ENCODE results near the gene EGFL7. TPM values are rescaled to one million over a fixed set of nuclear protein-coding genes. Genes with fewer than 3 reads are reported as not detected.

The EGFL7 gene
- total RNA-seq, 1 experiment from 2014 or later: 127 TPM

DNA sequence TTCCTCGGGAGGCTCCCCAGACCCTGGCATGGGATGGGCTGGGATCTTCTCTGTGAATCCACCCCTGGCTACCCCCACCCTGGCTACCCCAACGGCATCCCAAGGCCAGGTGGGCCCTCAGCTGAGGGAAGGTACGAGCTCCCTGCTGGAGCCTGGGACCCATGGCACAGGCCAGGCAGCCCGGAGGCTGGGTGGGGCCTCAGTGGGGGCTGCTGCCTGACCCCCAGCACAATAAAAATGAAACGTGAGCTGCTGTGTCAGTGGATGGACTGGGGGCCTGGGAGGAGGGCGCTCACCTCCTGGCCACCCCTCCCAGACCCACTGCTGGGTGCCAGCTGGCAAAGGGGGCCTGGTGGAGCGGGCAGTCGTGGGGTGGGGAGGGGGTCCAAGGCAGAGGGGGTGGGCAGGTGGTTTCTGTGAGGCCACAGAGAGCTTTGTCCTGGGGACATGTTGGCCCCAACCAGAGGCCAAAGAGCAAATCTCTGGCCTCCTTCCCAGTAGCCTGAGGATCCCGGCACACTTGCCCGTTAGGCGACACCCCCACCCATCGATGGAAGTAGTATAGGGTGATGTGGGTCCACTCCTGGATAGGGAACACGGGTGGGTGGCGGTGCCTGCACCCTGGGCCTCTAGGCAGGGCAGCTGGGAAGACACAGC is 9.8 kb downstream of the EGFL7 start:
- DNase-seq (ENCODE audit: low spot score): no peak

DNA sequence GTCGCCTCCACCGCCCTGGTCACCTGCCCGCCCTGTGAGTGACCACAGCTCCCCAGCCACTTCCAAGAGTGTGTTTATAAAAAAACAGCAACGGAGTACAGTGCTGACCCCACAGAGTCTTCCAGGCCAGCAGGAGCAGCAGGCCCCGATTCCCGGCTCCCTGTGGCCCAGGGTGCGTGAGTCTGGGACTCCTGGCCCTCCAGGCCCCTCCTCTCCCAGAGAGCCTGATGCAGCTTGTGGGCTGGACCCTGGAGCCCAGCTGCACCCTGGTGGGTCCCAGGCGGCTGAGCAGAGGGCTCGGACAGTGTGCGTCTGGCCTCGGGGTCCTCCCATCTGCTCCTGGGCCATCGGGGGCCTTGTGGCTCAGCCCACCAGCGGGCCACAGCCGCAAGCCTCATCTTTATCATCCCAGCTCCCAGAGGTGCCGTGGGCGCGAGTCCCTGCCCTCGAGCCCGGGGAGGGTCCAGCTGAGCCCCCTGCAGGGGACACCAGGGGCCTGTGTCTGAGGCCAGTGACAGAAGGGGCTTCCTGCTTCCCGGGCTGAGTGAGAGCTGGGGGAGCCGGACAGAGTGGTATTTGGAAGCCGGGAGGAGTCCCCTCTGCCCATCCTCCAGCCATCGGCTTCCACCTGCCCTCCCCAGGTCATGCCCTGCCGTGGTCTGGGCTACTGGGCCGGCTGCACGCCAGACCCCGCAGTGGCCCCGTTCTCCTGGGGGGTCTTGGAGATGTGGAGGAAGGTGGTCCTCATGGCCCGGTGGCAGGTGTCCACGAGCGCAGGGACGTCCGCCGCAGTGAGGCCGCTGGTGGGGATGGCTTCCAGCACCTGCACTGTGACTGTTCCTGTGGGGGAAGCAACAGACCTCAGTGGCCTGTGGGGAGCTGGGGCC is 10.6 kb downstream of the EGFL7 start:
- DNase-seq (ENCODE audit: low spot score): no peak

DNA sequence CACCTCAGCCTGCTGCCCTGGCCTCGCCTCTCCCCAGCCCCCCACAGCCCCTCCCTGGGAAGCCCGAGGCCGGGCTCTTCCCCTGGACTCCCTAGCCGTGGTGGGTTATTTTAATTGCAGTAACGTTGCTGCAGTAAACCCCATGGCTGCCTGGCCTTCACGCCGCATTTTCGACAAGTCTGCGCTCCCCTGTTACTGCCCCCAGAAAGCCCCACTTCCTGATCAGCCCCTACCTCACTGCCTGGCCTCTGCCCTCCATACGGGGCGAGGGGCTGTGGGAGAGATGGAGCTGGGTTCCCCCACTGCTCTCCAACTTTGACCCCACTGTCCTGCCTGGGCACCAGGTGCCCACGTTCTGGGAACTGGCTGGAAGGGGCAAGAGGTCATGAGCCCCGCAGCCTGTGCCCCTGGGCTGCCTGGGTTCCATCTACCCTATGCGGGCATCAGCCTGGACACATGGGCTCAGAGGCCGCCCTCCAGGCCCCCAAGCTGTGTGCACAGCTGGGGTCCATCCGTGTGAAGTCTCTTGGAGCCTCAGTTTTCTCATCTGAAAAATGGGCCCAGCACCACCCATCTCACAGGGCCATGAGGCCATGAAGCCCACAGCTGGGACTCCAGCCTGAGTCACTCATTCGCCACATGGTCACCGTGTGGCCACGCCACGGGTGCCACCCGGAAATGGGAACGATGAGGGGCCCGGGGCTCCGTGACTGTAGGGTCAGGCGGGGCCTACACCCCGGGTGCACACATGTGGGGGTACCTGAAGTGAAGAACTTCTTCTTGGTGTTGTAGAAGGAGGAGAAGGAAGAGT is 11.5 kb downstream of the EGFL7 start:
- DNase-seq (ENCODE audit: low spot score): no peak

GRCh38 chr9:136674786-136675349 is 12.2 kb downstream of the EGFL7 start:
- no peak for DNase-seq (ENCODE audit: low spot score)

DNA sequence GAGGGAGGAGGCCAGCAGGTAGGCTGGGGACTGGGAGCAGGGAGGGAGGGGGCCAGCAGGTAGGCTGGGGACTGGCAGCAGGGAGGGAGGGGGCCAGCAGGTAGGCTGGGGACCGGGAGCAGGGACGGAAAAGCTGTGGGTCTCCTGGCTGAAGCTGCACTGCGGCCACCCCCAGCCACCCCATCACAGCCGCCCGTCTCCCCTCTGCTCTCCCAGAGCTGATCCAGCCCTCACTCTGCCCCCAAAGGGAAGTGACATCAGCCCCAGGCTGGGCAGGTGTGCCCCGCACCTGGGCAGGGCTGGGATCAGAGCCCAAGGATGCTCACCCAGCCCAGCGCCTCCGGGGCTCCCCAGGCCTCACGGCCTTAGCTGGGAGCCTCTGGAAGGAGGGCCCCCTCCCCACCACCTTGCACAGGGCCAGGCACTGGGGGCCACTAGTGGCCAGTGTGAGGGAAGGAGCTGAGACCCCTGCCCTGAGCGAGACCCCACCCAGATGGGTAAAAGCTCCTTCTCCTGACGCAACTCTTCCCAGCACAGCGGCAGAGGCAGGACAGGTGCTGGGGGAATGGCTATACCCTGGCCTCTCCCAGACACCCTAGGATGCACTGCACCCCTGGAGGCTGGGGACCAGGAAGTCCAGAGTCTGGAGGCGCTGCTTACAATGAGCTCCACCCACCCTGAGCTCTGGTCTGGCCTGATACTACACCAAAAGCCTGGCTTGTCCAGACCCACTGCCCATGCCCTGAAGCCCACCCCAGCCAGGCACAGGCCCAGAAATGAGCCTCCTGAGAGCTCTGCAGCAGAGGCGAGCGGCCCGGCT is 13.0 kb downstream of the EGFL7 start:
- no peak for DNase-seq (ENCODE audit: low spot score)

GRCh38 chr9:136676297-136676794 is 13.6 kb downstream of the EGFL7 start:
- DNase-seq (ENCODE audit: low spot score): no peak

- no peak for DNase-seq (ENCODE audit: low spot score)
These were observed 14.4 kb downstream of the EGFL7 start for GRCh38 chr9:136676920-136677686.

GRCh38 chr9:136678034-136678433 is 15.3 kb downstream of the EGFL7 start:
- no peak for DNase-seq (ENCODE audit: low spot score)

DNA sequence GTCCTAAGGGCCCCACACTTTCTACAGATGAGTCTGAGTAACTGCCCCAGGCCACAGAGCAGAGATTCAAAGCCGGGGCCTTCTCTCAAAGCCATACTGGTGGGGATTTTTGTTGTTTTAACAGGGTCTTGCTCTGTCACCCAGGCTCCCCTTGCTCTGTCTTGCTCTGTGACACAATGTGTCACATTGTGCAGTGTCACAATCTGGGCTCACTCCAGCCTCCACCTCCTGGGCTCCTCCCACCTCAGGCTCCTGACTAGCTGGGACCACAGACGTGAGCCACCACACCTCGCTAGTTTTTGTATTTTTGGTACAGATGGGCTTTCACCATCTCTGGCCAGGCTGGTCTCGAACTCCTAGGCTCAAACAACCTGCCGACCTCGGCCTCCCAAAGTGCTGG is 15.9 kb downstream of the EGFL7 start:
- DNase-seq (ENCODE audit: low spot score): no peak

- no peak for DNase-seq (ENCODE audit: low spot score)
These were observed 16.8 kb downstream of the EGFL7 start for GRCh38 chr9:136679431-136679941.

DNA sequence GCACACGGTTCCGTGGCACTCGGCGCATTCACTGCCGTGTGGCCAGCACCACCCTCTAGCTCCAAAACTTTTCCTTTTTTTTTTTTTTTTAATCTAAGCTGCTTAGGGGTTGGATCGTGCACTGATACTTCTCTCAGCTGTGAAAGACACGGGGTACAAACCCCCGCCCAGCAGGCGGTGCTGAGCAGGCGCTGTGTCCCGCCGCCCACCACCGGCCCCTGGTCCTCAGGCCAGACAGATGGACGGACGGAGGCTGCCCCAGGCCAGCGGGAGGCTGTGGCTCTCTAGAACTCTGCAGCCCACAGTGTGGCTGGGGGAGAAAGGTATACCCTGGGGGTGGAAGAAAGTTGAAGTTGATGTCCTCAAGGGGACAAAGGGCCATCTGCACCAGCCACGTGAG is 18.3 kb downstream of the EGFL7 start:
- no peak for DNase-seq (ENCODE audit: low spot score)

- no peak for DNase-seq (ENCODE audit: low spot score)
These were observed 19.4 kb downstream of the EGFL7 start for GRCh38 chr9:136681945-136682699.

DNA sequence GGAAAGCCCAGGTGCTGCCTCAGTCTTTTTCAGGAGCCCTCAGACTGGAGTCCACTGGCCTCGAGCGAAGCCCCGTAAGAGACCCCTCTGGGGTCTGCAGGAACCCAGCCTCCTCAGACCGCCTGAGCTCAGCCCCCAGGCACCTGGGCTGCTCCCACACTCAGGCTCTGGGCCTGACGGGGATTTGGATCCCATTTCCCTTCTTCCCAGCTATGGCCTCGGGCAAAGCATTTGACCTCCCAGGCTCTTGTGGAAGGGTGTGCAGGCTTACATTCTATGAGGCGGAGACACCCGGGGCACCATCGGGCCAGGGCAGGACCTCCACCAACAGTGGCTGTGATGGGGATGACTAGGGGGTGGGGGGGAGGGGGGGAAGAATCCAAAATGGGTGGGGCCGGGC is 20.0 kb downstream of the EGFL7 start:
- no peak for DNase-seq (ENCODE audit: low spot score)

GRCh38 chr9:136683173-136683745 is 20.5 kb downstream of the EGFL7 start:
- no peak for DNase-seq (ENCODE audit: low spot score)

- no peak for DNase-seq (ENCODE audit: low spot score)
These were observed 21.0 kb downstream of the EGFL7 start for GRCh38 chr9:136683755-136684154.

GRCh38 chr9:136684339-136684738 is 21.6 kb downstream of the EGFL7 start:
- no peak for DNase-seq (ENCODE audit: low spot score)

GRCh38 chr9:136684799-136685198 is 22.1 kb downstream of the EGFL7 start:
- DNase-seq (ENCODE audit: low spot score): no peak

GRCh38 chr9:136685216-136685615 is 22.5 kb downstream of the EGFL7 start:
- no peak for DNase-seq (ENCODE audit: low spot score)
